Spinal cord (tissue), 10 donors: ENCODE results near the gene INPP4B. TPM values are rescaled to one million over a fixed set of nuclear protein-coding genes. Genes with fewer than 3 reads are reported as not detected.

Experiments used
- DNase-seq, 6 donors: peaks; one replicate each; pipeline versions ENCODE4 v3.0.0 to v3.0.0-alpha.2; 2013 to 2015; ENCODE audit warnings: low spot score in 6 of 6, low read depth in 4 of 6
- H3K27ac ChIP-seq: one replicate; pipeline ENCODE4 v1.5.1; 2013; ENCODE audit warnings: low read depth, low read length, control low read depth
- H3K27me3 ChIP-seq: one replicate; pipeline ENCODE4 v1.6.1; 2013; ENCODE audit warnings: low read length; ENCODE audit not compliant: control insufficient read depth, insufficient read depth
- H3K36me3 ChIP-seq: one replicate; pipeline ENCODE4 v1.6.1; 2013; ENCODE audit warnings: low read length; ENCODE audit not compliant: control insufficient read depth, insufficient read depth
- H3K4me1 ChIP-seq: one replicate; pipeline ENCODE4 v1.6.1; 2013; ENCODE audit warnings: low read length; ENCODE audit not compliant: control insufficient read depth, insufficient read depth
- H3K4me3 ChIP-seq: one replicate; pipeline ENCODE4 v1.5.1; 2013; ENCODE audit warnings: low read depth, low read length, control low read depth
- H3K9me3 ChIP-seq: one replicate; pipeline ENCODE4 v1.6.1; 2013; ENCODE audit warnings: low read length; ENCODE audit not compliant: control insufficient read depth, insufficient read depth
- WGBS: methylation state at CpG from one replicate; pipeline ENCODE4 v1.1.5; 2013; ENCODE audit warnings: missing lambda C conversion rate; ENCODE audit not compliant: insufficient coverage; 5-methylcytosine and 5-hydroxymethylcytosine counted together
- polyA plus RNA-seq, 2 donors: library from polyadenylated mRNA; unstranded; fragments of 120-200 nt; gene quantifications; one replicate each; pipeline ENCODE4 v1.2.1, GENCODE V29; 2013; ENCODE audit not compliant: insufficient read length in 2 of 2
- total RNA-seq, 2 donors: library from RNA; depleted of rRNA in 1 of 2; stranded (reverse); fragments of 120-200 nt in 1 of 2; fragments of >200 nt in 1 of 2; gene quantifications; one replicate each; pipeline versions ENCODE4 v1.2.3 to v1.2.4, GENCODE V29; 2013 to 2014
- donor health status: healthy.

Gene INPP4B
- total and polyA plus RNA-seq, 4 donors: 5.7 to 29.4 (median 14.5) TPM

- WGBS: 63% methylated on average over 2 of the region's 4 CpGs
These were observed 487.4 kb downstream of the INPP4B start for GRCh38 chr4:142358656-142359055.

GRCh38 chr4:142356801-142357200 is 489.3 kb downstream of the INPP4B start:
- Histone ChIP-seq H3K27me3 (no peaks in the 10 kb centered on the region), H3K4me1 (no peaks in the 10 kb centered on the region), H3K4me3 (no peak overlapping the region), H3K27ac (no peak overlapping the region), H3K9me3 (no peaks in the 10 kb centered on the region), H3K36me3 (no peaks in the 10 kb centered on the region)
- no CpG with 5 or more reads among the region's 1 CpG for WGBS
- DNase-seq: no peak

More at GRCh38 chr4:142358656-142359055, 487.4 kb downstream of the INPP4B start:
- no peak for DNase-seq
- Histone ChIP-seq H3K4me3 (no peak overlapping the region), H3K36me3 (no peaks in the 10 kb centered on the region), H3K9me3 (no peaks in the 10 kb centered on the region), H3K27me3 (no peaks in the 10 kb centered on the region), H3K4me1 (no peaks in the 10 kb centered on the region), H3K27ac (no peak overlapping the region)

- H3K9me3 ChIP-seq: no peaks in the 10 kb centered on the region
- DNase-seq: no peak
- no peak overlapping the region for H3K27ac ChIP-seq
- no peak overlapping the region for H3K4me3 ChIP-seq
- H3K36me3 ChIP-seq: no peaks in the 10 kb centered on the region
- H3K27me3 ChIP-seq: no peaks in the 10 kb centered on the region
- no peaks in the 10 kb centered on the region for H3K4me1 ChIP-seq
These were observed 489.9 kb downstream of the INPP4B start for GRCh38 chr4:142356118-142356759.

- Histone ChIP-seq H3K9me3 (no peaks in the 10 kb centered on the region), H3K27ac (no peak overlapping the region), H3K4me1 (no peaks in the 10 kb centered on the region), H3K27me3 (no peaks in the 10 kb centered on the region), H3K4me3 (no peak overlapping the region), H3K36me3 (no peaks in the 10 kb centered on the region)
- DNase-seq: no peak
- no CpG with 5 or more reads among the region's 1 CpG for WGBS
These were observed 490.6 kb downstream of the INPP4B start for GRCh38 chr4:142355421-142355930.

GRCh38 chr4:142354794-142355420 is 491.2 kb downstream of the INPP4B start:
- no peak for DNase-seq
- Histone ChIP-seq H3K36me3 (no peaks in the 10 kb centered on the region), H3K4me1 (no peaks in the 10 kb centered on the region), H3K9me3 (no peaks in the 10 kb centered on the region), H3K27me3 (no peaks in the 10 kb centered on the region), H3K27ac (no peak overlapping the region), H3K4me3 (no peak overlapping the region)
- 82% methylated on average over 3 of the region's 8 CpGs for WGBS

GRCh38 chr4:142354041-142354440 is 492.1 kb downstream of the INPP4B start:
- Histone ChIP-seq H3K27me3 (no peaks in the 10 kb centered on the region), H3K27ac (no peak overlapping the region)
- WGBS: 95% methylated on average over 2 of the region's 3 CpGs

DNA sequence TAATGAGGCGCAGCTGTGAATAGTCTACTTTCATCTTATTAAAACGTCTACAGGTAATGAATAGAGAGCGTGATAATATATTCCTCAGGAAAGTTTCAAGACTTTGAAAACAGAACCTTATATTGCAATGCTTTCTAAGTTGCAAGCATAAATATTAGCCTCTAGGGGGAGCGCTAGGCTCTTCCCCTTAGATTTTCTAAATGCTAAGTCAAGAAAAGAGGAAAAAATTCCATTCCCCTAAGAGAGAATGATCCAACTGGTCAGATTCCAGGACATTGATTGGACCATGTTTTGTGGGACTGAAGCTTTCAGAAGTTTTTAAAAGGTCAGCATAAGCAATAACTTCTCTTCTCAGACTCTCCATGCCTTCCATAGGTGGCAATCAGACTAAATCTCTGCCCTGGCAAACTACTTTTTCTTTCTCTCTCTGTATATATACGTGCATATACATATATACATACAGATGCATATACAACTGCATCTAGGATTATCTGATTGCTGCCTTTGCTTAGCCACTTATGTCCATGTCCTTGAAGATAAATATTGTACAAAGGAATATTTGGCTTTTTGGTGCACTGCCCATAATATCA is 492.9 kb downstream of the INPP4B start:
- Histone ChIP-seq H3K9me3 (no peaks in the 10 kb centered on the region), H3K27ac (peak overlapping the region; percentile 70), H3K36me3 (no peaks in the 10 kb centered on the region), H3K27me3 (no peaks in the 10 kb centered on the region), H3K4me1 (no peaks in the 10 kb centered on the region), H3K4me3 (no peak overlapping the region)
- WGBS: no CpG with 5 or more reads among the region's 5 CpGs
- DNase-seq: peak in 3 of 6 donors; percentile 36 to 77 (median 76)

More at GRCh38 chr4:142354041-142354440, 492.1 kb downstream of the INPP4B start:
- DNase-seq: no peak
- Histone ChIP-seq H3K4me3 (no peak overlapping the region), H3K9me3 (no peaks in the 10 kb centered on the region), H3K4me1 (no peaks in the 10 kb centered on the region), H3K36me3 (no peaks in the 10 kb centered on the region)

DNA sequence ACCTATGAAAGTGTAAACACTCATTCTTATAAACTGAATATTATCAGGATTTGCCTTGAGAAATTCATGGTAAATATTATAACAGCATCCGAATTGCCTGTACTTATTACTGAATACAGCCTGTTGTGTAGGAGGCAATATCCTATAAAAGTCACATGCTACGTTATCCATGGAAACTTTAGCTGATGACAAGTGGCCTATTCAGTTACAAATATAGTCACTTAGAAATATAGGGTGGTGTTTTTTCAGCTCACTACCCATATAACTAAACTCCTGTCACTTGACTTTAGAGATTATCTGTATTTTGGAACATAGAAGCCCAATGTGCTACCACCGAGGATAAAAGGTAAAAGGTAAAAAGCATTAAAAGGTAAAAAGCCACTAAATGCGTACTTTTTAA is 493.4 kb downstream of the INPP4B start:
- Histone ChIP-seq H3K27me3 (no peaks in the 10 kb centered on the region), H3K4me3 (no peak overlapping the region), H3K9me3 (no peaks in the 10 kb centered on the region), H3K27ac (peak overlapping the region; percentile 70), H3K36me3 (no peaks in the 10 kb centered on the region), H3K4me1 (no peaks in the 10 kb centered on the region)
- no CpG with 5 or more reads among the region's 4 CpGs for WGBS
- DNase-seq: no peak

DNA sequence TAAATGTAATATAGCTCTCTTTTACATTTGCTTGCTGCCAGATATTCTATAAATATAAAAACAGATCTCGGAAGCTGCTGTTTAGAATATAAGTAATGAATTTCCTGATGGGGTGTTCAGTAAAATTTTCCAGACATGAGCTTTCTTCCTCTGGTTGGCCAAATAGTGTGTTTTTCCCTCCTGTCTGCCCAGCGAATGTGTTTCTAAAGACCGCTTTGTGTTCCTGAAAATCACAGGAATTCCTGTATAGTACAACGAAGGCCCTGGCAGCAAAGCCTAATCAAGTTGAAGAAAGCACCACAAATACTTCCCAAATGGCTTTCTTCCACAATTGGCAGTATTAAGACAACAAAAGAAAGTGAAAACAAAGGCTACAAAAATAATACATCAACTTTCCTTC is 494.1 kb downstream of the INPP4B start:
- Histone ChIP-seq H3K9me3 (no peaks in the 10 kb centered on the region), H3K27me3 (no peaks in the 10 kb centered on the region), H3K4me1 (no peaks in the 10 kb centered on the region), H3K27ac (peak overlapping the region; percentile 70), H3K4me3 (no peak overlapping the region), H3K36me3 (no peaks in the 10 kb centered on the region)
- WGBS: 27% methylated on average over 2 of the region's 4 CpGs
- peak in 3 of 6 donors; percentile 37 to 75 (median 71) for DNase-seq

DNA sequence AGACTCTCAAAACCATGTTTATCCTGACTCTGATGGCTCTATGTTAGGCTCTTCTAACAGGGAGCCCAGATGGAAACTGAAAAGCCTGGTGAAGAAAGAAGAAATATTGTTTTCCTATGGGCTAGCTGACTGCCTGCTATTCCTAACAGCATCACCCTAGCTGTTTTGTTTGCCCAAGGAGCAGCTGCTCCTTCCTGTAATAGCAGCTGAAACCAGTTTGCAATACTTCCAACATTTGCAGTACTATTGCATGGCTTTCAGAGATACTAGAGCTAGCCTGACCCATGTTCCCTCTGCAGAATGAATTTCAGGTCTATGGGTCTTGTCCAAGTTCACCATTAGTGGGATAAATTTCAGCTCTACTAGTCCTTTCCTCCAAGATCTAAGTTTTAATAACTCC is 495.2 kb downstream of the INPP4B start:
- H3K36me3 ChIP-seq: no peaks in the 10 kb centered on the region
- H3K4me3 ChIP-seq: no peak overlapping the region
- peak in 2 of 6 donors; percentile 41 to 60 for DNase-seq
- no peaks in the 10 kb centered on the region for H3K4me1 ChIP-seq
- no peaks in the 10 kb centered on the region for H3K9me3 ChIP-seq
- peak overlapping the region; percentile 66 for H3K27ac ChIP-seq
- H3K27me3 ChIP-seq: no peaks in the 10 kb centered on the region
